Choroid plexus epithelial cell (primary cell): ENCODE measurements around the gene SOSTDC1.

Source experiments
- DNase-seq: peaks from one replicate; pipeline ENCODE4 v3.0.0-alpha.2; 2010; ENCODE audit warnings: low read depth
- H3K4me3 ChIP-seq: 2 replicates; pipeline ENCODE4 v1.5.1; 2011; ENCODE audit warnings: low read depth, mild to moderate bottlenecking, control low read depth, low read length, moderate library complexity
- TF ChIP-seq, protein P1 (sequence below): conservative IDR thresholded peaks from 2 replicates; pipeline ENCODE4 v1.5.1; 2011; ENCODE audit warnings: low read depth, mild to moderate bottlenecking, control low read depth, inconsistent platforms, low read length, moderate library complexity

SOSTDC1 gene

DNA sequence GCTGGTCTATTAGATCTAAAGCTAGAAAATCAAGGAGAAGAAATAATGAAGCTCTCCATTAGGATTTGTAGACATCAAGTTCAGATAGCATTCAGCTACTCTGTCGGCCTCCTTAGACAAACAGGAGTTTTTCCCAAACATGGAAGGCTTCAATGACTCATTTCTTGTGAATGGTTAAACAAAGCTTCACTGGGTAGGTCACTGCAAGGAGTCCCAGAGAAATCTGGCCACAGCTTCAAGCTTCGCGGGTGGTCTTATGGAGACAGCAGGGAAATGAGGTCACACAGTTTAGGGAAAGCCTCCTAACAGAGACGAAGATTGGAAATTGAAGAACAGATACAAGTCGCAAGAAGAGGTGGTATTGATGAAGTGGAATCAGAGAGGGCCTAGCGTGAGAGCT is 38.5 kb upstream of the SOSTDC1 start:
- H3K4me3 ChIP-seq: no peak overlapping the region
- TF ChIP-seq, protein P1, sequence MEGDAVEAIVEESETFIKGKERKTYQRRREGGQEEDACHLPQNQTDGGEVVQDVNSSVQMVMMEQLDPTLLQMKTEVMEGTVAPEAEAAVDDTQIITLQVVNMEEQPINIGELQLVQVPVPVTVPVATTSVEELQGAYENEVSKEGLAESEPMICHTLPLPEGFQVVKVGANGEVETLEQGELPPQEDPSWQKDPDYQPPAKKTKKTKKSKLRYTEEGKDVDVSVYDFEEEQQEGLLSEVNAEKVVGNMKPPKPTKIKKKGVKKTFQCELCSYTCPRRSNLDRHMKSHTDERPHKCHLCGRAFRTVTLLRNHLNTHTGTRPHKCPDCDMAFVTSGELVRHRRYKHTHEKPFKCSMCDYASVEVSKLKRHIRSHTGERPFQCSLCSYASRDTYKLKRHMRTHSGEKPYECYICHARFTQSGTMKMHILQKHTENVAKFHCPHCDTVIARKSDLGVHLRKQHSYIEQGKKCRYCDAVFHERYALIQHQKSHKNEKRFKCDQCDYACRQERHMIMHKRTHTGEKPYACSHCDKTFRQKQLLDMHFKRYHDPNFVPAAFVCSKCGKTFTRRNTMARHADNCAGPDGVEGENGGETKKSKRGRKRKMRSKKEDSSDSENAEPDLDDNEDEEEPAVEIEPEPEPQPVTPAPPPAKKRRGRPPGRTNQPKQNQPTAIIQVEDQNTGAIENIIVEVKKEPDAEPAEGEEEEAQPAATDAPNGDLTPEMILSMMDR: no peak
- DNase-seq: peak; percentile 47

DNA sequence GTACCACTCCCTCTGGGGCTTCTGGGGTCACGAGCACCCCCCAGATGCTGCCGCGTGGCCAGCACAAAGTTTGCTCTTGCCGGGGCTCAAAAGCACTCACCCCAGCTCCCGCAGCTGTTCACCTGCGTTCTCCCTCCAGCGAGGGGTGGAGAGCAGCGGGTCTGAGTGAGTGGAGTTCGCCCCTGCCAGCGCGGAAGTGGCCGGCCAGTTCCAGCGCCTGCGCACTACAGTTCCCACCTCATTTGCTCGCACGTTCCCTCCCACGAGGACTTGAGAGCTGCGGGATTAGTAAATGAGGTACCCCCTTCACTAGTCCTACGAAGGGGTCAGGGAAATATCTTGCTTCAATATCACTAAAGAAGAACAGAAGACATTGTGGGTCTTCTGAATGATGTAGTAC is 36.8 kb upstream of the SOSTDC1 start:
- no peak for DNase-seq
- no peak overlapping the region for H3K4me3 ChIP-seq
- TF ChIP-seq, protein P1: no peak

DNA sequence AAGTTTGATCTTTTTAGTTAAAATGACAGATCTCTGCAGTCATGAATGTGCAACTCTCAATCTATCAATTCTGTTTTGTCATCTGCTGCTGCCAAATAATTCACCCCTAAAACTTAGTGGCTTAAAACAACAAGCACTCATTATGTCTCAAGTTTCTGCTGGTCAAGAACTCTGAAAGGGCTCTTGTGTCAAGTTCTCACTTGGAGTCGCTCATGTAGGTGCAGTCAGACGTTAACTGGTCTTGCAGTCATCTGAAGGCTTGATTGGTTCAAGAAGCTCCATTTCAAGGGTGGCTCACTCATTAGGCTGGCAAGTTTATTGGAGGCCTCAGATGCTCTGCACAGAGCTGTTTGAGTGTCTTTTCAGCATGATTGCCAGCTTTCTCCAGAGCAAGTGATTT is 32.6 kb upstream of the SOSTDC1 start:
- TF ChIP-seq, protein P1: no peak
- H3K4me3 ChIP-seq: no peak overlapping the region
- no peak for DNase-seq

DNA sequence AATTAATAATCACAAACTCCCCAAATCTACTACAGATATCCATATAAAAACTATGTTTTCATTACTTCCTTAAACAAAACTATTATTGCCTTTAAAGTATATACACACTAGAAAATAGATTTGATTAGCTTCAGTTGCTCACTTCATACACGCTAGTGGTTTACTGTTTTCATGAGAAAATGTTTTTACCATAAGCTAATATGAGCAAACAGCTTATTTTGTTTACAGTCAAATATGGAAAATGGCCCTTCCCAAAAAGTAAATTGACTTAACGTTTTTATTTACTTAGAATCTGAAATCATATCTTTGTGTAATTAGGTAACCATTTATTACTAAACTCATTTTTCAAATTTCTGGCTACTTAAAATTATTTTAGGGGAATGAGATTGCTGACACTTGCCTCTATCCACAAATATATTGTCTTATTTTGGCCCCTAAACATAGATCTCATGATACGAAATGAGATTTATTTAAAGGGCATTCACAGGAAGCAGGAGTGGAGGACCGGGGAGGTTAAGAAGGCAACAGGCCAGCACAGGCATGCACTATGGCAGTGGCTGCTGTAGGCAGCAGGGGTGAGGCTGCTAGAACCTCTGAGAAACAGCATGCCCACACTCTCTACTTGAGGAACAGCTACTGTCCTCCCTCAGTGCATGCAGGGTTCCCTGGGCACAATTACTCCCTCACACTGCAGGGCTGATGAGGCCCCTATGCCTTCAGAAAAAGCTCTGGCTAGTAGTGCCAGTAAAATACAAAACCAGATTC is 29.6 kb upstream of the SOSTDC1 start:
- DNase-seq: no peak
- TF ChIP-seq, protein P1: no peak
- H3K4me3 ChIP-seq: no peak overlapping the region

DNA sequence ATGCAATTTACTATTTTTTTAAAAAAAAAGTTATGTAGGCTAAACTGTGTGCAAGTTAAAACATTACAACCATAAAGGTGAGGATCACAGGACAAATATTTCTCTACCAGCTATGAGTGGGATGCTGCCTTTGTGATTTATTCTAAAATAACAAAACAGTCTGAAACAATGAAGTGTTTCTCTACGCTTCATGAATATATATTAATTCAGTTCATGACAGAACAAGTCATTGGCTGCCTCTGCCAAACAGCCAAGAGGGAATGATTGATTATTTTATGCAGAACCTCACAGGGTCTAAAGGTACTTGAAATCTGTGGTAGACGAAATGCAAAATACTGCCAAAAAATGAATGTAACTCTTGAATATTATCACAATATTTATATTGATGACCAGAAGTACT is 29.0 kb upstream of the SOSTDC1 start:
- DNase-seq: no peak
- H3K4me3 ChIP-seq: no peak overlapping the region
- TF ChIP-seq, protein P1: no peak

DNA sequence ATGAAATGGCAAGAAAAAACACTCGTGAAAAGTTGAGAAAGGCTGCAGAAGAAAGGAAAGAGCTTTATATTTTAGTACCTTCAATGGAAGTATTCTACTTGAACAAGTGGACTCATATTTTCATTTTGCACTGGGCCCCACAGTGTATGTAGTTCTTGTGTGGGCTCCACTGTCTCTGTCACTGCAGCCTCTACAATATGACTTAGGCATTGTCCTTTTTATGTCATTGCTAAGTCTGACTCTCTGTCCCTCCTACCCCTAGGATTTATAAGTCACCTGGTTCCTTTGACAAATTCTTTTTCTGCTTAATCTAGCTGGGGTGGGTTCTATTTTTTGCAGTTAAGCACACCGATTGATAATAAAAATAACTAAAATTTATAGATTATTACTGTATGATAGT is 27.7 kb upstream of the SOSTDC1 start:
- TF ChIP-seq, protein P1: no peak
- no peak overlapping the region for H3K4me3 ChIP-seq
- no peak for DNase-seq

DNA sequence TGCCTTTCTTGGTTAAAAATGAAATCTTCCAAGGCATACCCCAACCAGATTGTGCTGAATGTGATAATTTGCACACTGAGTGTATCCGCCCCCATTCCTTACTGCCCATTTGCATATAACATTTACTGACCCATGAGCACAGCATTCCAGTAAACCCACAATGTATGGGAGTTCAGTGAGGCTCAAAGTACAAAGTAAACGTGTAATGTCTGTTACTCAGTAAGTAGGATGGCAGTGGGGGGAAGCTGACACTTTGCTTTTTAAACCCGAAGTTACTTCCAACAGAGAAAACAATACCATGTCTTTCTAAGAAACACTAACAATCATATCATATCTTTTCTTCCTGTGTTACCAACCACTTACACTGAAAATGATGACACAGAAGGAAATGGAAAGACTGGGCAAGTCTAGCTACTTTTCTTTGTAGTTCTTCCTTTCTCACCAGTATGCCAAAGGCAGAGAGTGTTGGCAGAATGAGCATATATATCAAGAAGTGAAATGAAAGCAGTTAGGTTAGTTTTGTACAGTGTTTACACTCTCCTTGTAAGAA is 27.1 kb upstream of the SOSTDC1 start:
- no peak overlapping the region for H3K4me3 ChIP-seq
- DNase-seq: peak; percentile 53
- TF ChIP-seq, protein P1: no peak
